Esophagus (tissue), 2 donors: ENCODE data around the gene NLGN1. TPM values are rescaled to one million over a fixed set of nuclear protein-coding genes. Genes with fewer than 3 reads are reported as not detected.

Experiments
- H3K27ac ChIP-seq, 2 donors: one replicate each; pipeline ENCODE4 v1.5.1; 2013; ENCODE audit warnings: low read depth in 2 of 2, mild to moderate bottlenecking in 2 of 2, inconsistent platforms in 1 of 2, low read length in 1 of 2, moderate library complexity in 1 of 2
- H3K27me3 ChIP-seq, 2 donors: one replicate each; pipeline ENCODE4 v1.6.1; 2013; ENCODE audit warnings: low read length in 2 of 2, control low read depth in 1 of 2, mild to moderate bottlenecking in 1 of 2; ENCODE audit not compliant: insufficient read depth in 2 of 2, control insufficient read depth in 1 of 2
- H3K36me3 ChIP-seq, 2 donors: one replicate each; pipeline ENCODE4 v1.6.1; 2013; ENCODE audit warnings: low read length in 1 of 2; ENCODE audit not compliant: control insufficient read depth in 2 of 2, insufficient read depth in 2 of 2
- H3K4me1 ChIP-seq, 2 donors: one replicate each; pipeline ENCODE4 v1.6.1; 2013; ENCODE audit warnings: low read length in 1 of 2; ENCODE audit not compliant: control insufficient read depth in 2 of 2, insufficient read depth in 2 of 2
- H3K4me3 ChIP-seq, 2 donors: one replicate each; pipeline ENCODE4 v1.5.1; 2013; ENCODE audit warnings: low read length in 2 of 2, mild to moderate bottlenecking in 2 of 2, low read depth in 1 of 2, moderate library complexity in 1 of 2
- H3K9me3 ChIP-seq, 2 donors: one replicate each; pipeline ENCODE4 v1.6.1; 2013; ENCODE audit warnings: mild to moderate bottlenecking in 2 of 2, low read depth in 1 of 2, low read length in 1 of 2, moderate library complexity in 1 of 2; ENCODE audit not compliant: control insufficient read depth in 2 of 2, insufficient read depth in 1 of 2
- WGBS, 2 donors: extraction: QIAGEN DNeasy Blood & Tissue Kit; methylation state at CpG; one replicate each; pipeline ENCODE4 v1.1.7; 2013; 5-methylcytosine and 5-hydroxymethylcytosine counted together
- polyA plus RNA-seq, 2 donors: library from polyadenylated mRNA; stranded (reverse); fragments of 200-250 nt; gene quantifications; one replicate each; pipeline ENCODE4 v1.2.3, GENCODE V29; 2013
- donor health status: healthy with polysubstance abuse.
- donor health status: Bipolar disorder and iron deficiency.

The NLGN1 gene
- polyA plus RNA-seq, 2 donors: 0.26 to 0.46 TPM

DNA sequence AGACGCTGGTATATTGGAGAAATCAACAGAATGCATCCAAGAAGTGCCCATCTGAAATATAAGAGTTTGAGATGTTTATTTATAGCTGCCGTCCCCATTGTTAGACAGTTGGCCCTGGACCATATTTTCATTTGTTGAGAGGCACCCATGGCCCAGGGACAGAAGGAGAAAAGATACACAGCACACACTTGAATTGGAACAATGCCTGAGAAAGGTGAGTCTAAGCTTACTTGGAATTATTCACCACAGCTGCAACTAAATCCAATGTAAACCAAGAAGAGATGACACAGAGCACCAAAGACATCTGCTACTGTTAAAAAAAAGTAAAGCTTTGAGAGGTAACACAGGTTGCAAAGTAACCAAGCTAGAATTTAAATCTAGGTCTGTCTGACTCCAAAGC lies 936.1 kb downstream of the NLGN1 start:
- Histone ChIP-seq H3K4me3 (no peak overlapping the region), H3K36me3 (no peaks in the 10 kb centered on the region), H3K4me1 (no peaks in the 10 kb centered on the region), H3K27ac (no peak overlapping the region), H3K9me3 (no peaks in the 10 kb centered on the region), H3K27me3 (no peaks in the 10 kb centered on the region)
- 47 to 60% methylated on average over 2 of the region's 2 CpGs for WGBS, 2 donors

DNA sequence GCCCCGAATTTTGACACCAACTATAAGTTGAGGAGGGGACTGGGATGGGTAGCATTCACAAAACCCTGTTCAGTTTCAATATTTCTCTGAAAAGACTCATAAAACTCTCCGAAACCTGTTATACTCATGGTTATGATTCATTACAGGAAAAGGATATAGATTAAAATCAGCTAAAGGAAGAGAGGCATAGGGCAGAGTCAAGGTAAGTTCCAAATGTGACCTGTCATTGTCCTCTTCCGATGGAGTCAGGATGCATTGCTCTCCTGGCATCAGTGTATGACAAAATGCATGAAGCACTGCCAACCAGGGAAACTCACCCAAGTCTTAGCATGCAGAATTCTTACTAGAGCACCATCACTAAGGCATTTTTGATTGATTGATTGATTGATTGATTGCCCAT lies 936.6 kb downstream of the NLGN1 start:
- Histone ChIP-seq H3K36me3 (no peaks in the 10 kb centered on the region), H3K4me3 (no peak overlapping the region), H3K9me3 (no peaks in the 10 kb centered on the region), H3K27ac (no peak overlapping the region), H3K27me3 (no peaks in the 10 kb centered on the region), H3K4me1 (no peaks in the 10 kb centered on the region)
- WGBS, 2 donors: 63 to 67% methylated on average over 3 of the region's 3 CpGs

DNA sequence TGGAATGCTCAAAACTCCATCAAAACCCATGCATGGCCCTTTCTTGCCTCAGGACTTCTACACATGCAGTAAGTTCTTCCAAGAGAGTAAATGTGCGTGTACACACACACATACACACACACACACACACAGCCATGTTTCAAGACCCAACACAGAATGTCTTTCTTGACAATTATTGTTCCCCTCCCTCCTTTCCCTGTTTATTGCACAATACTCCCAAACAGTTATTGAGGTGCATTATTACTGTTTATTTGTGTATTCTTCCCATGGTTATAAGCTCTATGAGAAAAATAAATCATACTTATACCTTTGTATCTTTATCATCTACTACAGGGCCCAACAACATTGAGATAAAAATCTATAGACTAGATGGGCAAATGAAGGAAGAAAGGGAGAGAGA lies 937.8 kb downstream of the NLGN1 start:
- 90 to 94% methylated on average over 1 of the region's 1 CpG for WGBS, 2 donors
- H3K4me3 ChIP-seq: no peak overlapping the region
- no peaks in the 10 kb centered on the region for H3K36me3 ChIP-seq
- H3K27ac ChIP-seq: no peak overlapping the region
- H3K27me3 ChIP-seq: no peaks in the 10 kb centered on the region
- H3K9me3 ChIP-seq: no peaks in the 10 kb centered on the region
- no peaks in the 10 kb centered on the region for H3K4me1 ChIP-seq

DNA sequence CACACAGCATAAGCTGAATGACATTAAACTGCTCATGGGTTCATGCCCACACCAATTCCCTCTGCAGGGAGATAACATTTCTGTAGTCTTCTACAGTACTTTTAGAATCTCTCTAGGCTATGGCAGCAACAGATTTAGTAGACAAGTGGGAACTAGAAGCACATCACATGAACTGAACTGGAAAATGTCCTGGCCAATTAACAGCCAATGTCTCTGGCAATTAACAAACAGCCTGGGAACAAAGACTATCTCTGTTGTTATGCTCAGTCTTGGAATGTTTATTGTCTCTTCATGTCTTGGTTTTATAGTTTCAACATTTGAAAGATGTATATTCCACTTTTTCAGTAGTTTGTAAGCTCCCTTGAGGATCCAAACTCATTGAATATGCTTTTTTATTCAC lies 938.4 kb downstream of the NLGN1 start:
- H3K4me1 ChIP-seq: no peaks in the 10 kb centered on the region
- H3K4me3 ChIP-seq: no peak overlapping the region
- no peaks in the 10 kb centered on the region for H3K9me3 ChIP-seq
- H3K27me3 ChIP-seq: no peaks in the 10 kb centered on the region
- no peaks in the 10 kb centered on the region for H3K36me3 ChIP-seq
- H3K27ac ChIP-seq: no peak overlapping the region
